Activated CD8-positive, alpha-beta memory T cell treated with anti-CD3 and anti-CD28 coated beads, Interleukin-2, amount 50 U/mL, for 24 hours (primary cell): ENCODE measurements around the gene PAXIP1.
A peak's percentile ranks its signal among the peaks of the same experiment; 100 is the strongest.
"Not testable (repeated sequence)": the region's sequence is repeated elsewhere in the genome, so short reads cannot be mapped to it uniquely, and the experiment has no call there.

Source experiments
- DNase-seq: peaks from one replicate; pipeline ENCODE4 v3.0.0-alpha.2; 2020; ENCODE audit errors: extremely low read depth

PAXIP1 gene

GRCh38 chr7:154942691-154943090, 60.2 kb downstream of the PAXIP1 start:
- no peak for DNase-seq

DNA sequence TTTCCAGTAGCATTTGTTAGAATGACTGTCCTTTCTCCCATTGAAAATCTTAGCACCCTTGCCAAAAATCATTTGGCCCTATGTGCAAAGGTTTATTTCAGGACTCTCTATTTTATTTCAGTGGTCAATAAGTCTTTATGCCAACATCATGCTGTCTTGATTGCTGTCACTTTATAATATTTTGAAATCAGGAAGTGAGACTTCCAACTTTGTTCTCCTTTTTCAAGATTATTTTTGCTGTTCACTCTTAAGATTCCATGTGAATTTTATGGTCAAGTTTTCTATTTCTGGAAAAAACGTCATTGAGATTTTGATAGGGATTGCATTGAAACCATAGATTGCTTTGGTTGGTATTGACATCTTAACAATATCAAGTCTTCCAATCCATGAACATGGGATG, 65.1 kb downstream of the PAXIP1 start:
- no peak for DNase-seq

GRCh38 chr7:154934353-154934952, 68.5 kb downstream of the PAXIP1 start:
- DNase-seq, result not testable (repeated sequence)

GRCh38 chr7:154931906-154932305, 71.0 kb downstream of the PAXIP1 start:
- no peak for DNase-seq

DNA sequence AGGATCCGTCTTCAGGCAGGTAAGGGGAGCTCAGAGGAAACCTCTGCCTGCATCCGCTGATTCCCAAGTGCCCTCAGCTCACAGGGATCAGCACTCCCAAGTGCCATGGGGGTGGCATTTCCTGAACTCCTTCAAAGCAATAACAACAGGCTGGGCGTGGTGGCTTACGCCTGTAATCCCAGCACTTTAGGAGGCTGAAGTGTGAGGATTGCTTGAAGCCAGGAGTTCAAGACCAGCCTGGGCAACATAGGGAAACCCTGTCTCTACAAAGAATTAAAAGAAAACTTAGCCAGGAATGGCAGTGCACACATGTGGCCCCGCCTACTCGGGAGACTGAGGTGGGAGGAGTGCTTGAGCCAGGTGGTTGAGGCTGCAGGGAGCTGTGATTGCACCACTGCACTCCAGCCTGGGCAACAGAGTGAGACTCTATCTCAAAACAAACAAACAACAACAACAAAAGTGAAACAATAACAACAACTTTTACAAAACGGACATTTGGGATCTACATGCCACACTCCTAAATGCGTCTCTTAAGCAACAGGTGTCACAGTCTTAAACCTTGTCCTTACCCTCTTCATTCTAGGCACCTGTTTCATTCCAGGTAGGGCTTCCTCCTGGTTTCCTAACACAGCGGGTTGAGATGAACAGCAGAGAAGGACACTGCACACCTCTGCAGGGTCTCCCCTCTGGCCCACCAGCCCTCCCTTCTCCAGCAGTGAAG, 73.8 kb downstream of the PAXIP1 start:
- DNase-seq, result no peak

DNA sequence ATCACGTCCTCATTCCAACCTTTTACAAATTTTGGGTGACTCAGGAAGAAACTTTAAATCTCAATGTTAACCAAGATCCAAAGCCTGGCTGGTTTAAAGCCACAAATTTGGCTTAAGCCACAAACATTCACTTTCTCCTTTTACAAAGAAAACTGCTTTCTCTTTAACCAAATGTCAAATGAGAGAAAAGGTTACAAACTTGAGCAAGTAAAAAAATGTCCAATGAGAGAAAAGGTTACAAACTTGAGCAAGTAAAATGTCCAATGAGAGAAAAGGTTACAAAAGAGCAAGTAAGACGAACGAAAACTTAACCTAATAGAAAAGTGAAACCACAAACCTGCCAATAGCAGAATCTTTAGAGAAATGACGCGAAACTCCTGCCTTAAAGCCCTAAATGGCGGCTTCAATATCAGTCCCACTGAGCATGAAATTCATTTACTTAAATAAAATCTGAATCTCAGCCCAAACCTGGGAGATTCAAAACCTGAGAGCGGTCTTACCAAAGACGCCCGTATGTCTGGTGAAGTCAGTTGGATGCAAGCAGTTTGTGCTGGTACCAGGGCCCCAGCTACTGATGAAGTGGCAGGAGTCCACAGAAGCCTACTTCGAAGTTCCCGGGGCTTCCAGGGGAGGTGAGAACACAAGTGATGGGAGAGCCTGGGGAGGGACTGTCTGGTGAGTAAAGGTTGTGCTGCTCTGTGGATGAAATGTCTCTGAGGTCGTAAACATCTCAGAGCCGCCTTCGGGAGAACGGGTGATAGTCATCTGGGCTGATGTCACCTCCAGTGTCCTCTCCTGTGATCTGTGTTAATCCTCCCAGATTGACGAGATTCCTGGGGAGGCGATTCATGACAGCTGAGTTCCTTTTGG, 74.6 kb downstream of the PAXIP1 start:
- DNase-seq, result no peak

DNA sequence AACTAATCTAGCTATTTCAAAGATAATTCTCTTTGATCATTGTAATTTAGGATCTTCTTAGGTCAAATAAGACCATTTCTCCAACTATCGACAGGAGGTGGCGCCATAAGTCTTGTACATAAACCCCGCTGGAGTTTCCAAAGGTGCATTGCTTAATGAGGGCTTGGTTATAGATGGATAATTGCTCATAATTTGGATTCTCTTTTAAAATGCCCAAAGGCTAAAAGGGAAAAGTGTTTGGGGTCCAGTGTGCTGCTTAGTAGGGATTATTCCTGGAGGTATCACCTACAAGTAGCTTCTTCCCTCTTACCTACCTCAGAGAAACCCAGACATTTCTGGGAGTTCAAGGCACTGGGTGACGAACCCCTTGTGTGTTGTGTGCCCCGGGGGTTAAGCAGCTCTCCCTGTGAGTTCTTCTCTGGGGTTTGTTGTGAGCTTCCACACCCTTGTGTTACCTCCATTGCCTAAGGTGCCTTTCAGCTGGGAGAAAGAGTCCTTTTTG, 75.2 kb downstream of the PAXIP1 start:
- DNase-seq, result peak; percentile 63

DNA sequence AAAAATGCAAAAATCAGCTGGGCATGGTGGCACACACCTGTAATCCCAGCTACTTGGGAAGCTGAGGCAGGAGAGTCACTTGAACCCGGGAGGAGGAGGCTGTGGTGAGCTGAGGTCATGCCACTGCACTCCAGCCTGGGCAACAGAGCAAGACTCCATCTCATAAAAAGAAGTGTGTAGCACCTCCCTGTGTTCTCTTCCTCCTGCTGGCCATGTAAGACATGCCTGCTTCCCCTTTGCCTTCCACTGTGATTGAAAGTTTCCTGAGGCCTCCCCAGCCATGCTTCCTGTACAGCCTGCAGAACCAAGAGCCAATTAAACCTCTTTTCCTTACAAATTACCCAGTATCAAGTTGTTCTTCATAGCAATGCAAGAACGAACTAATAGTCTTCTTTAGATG, 80.5 kb downstream of the PAXIP1 start:
- DNase-seq, result not testable (repeated sequence)

DNA sequence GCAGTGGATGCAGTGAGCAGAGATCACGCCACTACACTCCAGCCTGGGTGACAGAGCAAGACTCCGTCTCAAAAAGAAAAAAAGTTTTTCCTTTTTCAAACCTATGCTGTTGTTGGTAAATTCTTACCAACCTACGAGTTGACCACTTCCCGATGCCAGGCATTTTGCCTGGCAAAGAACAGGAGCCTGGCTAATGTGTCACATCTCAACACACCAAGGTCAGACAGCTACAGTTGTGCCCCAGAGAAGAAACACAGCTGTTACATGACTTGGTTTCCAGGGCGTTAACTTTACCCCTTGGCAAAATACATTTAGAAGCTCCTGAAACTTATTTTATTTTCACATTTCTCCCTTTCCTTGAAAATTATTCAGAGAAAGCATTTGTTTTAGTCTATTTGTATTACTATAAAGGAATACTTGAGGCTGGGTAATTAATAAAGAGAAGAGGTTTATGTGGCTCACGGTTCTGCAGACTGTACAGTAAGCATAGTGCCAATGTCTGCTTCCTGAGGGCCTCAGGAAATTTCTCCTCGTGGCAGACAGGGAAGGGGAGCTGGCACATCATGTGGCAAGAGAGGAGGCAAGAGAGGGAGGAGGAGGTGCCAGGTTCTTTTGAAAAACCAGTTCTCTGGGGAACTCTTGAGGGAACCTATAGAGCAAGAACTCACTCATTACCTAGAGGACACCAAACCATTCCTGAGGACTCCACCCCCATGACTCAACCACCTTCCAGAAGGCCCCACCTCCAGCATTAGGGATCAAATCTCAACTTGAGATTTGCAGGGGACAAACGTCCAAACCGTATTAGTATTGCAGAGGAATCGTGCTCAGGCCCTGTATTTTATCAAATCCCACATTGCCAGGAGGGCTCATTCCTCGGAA, 83.3 kb downstream of the PAXIP1 start:
- no peak for DNase-seq

GRCh38 chr7:154918741-154919140, 84.2 kb downstream of the PAXIP1 start:
- DNase-seq, result no peak

GRCh38 chr7:154918266-154918665, 84.7 kb downstream of the PAXIP1 start:
- no peak for DNase-seq

DNA sequence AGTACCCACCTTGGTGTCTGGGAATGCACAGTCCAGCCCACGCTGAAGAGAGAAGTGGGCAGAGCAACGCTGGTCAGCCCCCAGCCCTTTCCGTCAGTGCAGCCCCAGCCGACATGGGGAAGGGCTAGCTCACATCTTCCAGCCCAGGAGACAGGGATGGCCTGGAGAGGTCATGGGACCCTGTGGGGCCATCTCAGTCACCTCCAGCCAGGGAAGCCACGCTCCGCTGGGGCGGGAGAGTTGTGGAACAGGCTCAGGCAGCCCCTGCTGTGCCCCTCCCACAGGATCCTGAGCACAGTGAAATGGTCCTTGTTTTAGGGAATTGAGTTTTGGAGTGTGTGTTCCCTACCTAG, 85.1 kb downstream of the PAXIP1 start:
- no peak for DNase-seq

DNA sequence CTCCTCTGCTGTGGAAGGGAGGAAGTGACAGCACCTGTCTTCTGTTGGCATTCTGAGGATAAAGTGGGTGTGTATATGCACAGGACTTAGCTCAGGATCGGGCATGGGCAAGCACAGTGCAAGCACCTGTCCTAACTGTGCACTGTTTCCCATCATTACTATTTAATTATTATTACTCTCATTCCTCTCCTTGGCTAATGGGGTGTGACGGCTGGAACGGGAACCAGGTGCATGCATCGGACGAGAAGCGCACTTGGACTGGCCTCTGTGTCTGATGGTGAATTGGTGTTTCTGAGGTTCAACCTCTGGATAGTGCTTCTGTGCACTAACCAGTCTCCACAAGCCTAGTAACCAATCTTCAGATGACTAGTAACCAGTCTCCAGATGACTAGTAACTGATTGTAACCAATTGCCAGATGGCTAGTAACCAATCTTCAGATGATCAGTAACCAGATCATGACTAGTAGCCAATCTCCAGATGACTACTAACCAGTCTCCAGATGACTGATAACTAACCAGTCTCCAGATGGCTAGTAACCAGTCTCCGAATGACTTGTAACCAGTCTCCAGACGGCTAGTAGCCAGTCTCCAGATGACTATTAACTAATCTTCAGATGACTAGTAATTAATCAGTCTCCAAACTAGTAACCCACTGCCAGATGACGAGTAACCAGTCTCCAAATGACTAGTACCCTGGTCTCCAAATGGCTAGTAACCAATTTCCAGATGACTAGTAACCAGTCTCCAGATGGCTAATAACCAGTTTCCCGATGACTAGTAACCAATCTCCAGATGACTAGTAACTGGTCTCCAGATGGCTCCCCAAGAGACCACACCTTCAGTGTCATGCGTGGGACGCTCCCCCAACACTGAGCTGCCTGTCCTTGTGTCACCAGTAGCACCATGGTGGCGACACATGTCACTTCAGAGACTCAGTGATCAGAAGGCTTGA, 85.8 kb downstream of the PAXIP1 start:
- no peak for DNase-seq

DNA sequence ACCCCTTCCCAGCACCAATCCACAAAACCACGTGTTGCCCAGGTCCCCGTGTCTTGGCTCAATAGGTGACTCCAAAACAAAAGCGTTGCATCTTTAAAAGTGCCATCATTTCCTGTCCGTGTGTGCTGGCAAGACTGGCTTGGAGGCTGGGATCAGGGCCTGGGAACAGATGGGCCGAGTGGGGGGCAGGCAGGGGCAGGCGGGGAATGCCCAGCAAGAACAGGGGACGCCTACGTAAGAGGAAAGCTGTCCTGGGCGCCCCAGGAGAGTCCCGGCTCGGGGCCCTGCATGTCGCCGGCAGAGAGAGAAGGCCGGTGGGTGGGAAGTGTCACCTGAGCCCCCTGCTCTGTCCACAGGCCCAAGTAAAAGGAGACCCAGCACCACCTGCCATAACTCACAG, 86.5 kb downstream of the PAXIP1 start:
- no peak for DNase-seq

- DNase-seq, result no peak
These were observed 87.3 kb downstream of the PAXIP1 start for GRCh38 chr7:154915600-154915999.

DNA sequence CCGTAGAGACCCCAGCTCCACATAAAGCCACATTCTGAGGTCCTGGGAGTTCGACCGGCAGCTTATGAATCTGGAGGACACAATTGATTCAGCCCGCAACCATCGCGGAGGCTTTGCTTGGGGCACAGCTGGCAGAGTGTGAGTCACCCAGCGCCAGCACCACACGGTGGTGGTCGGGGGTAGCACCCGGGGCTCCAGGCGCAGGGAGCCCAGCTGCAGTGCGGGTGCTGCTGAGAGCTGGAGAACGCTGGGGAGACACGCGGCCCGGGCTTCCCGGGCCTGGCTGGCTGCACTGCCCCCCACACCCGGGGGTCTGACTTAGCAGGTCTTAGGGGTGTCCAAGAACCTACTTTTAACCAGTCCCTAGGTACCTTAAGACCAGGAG, 87.9 kb downstream of the PAXIP1 start:
- DNase-seq, result no peak

DNA sequence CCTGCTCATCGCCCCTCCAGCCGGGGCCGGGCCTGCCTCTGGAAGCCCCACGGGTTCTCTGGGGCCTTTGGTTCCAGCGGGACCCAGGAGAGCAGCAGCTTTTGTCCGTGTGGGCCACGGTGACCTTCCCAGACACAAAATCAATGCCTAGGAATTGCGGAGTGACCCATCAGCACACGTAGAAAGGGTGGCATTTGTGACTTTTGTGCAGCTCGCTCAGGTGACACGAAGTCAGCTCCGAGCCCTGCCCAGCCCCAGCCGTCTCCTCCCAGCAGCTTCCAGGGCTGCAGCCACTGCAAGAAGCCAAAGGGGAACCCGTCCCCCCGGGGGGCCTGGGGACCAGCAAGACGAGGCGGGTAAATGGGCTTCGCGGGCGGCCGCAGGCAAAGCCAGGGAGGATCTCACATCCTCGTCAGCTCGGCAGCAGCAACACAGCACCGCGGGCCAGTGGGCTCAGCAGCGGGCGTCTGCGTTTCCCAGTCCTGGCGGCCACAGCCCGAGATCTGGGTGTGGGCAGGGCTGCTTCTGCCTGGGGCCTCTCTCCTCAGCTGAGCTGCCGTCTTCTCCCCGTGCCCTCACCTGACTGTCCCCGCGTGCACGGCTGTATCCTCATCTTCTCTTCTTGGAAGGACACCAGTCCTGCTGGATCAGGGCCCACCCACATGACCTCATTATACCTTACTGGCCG, 88.5 kb downstream of the PAXIP1 start:
- DNase-seq, result no peak

GRCh38 chr7:154913638-154914307, 89.2 kb downstream of the PAXIP1 start:
- peak; percentile 75 for DNase-seq

DNA sequence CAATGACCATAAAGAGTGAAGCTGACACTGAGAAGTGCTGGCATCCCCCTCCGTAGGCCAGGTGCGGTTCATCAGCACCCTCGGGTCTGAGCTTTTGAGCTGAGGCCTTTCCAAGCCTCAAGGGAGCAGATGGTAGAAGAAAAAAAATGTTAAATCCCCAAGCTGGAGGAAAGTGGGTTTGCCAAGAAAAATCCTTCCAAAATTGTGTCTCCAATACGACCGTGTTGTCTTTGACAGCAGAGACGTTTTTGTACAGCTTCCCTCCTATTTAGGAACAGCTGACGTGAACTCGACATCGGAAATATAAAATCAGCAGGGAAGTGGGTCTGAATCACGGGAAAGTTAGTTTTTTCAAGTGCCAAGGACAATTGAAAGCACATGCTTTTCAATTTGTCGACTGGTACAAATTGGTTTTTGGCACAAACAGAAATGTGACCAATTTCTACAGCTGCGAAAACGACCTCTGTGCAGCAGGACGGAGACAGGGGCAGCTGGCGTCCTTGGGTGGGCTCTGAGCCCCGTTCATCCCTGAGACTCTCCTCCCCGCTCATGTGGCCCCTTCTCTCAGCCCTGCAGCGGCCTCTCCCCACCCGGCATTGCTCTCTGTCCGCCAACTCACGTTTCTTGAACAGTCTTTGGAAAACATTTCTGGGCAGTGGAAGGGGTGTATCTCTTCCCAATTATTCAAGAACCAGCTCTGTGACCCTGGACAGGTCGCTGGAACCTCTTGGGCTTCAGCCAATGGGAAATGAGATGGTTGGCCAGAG, 89.9 kb downstream of the PAXIP1 start:
- no peak for DNase-seq
